ENCODE results near the gene TAS2R1. TPM values are rescaled to one million over a fixed set of nuclear protein-coding genes. Genes with fewer than 3 reads are reported as not detected.

TAS2R1 gene, protein sequence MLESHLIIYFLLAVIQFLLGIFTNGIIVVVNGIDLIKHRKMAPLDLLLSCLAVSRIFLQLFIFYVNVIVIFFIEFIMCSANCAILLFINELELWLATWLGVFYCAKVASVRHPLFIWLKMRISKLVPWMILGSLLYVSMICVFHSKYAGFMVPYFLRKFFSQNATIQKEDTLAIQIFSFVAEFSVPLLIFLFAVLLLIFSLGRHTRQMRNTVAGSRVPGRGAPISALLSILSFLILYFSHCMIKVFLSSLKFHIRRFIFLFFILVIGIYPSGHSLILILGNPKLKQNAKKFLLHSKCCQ
- 0.72 TPM for total RNA-seq (ENCODE audit: insufficient read depth, low replicate concordance)

- DNase-seq (ENCODE audit: low spot score) = no peak
Observed at GRCh38 chr5:9630251-9630650, at the start of gene TAS2R1. Gene TAS2R1 (minus strand): TSS chr5:9630351. CDS start chr5:9630032, 319 bp downstream.

DNA sequence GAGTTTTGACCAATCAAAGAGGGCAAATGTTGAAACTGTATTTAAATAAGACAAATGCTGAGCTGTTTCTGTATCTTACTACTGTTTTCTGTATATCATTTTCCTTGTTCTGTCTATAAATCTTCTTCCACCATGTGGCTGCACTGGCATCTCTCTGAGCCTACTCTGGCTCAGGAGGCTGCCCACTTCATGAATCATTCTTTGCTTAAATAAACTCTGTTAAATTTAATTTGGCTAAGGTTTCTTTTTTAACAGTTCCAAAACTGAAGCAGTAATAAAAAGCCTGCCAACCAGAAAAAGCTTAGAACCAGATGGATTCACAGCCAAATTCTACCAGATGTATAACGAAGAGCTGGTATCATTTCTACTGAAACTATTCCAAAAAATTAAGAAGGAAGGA lies 40.2 kb upstream of the TAS2R1 start:
- DNase-seq (ENCODE audit: low spot score) = no peak

DNA sequence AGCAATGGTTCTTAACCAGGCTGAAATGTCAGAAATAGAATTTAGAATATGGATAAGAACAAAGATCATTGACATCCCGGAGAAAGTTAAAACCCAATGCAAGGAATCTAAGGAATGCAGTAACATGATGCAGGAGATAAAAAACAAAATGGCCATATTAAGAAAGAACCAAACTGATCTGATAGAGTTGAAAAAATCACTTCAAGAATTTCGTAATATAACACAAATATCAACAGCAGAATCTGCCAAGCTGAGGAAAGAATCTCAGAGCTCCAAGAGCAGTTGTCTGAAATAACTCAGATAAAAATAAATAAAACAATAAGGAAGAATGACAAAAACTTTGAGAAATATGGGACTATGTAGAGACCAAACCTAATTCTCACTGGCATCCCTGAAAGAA lies 37.8 kb upstream of the TAS2R1 start:
- no peak for DNase-seq (ENCODE audit: low spot score)

- DNase-seq (ENCODE audit: low spot score) = no peak
Observed at GRCh38 chr5:9663891-9664290, 33.7 kb upstream of the TAS2R1 start.

DNA sequence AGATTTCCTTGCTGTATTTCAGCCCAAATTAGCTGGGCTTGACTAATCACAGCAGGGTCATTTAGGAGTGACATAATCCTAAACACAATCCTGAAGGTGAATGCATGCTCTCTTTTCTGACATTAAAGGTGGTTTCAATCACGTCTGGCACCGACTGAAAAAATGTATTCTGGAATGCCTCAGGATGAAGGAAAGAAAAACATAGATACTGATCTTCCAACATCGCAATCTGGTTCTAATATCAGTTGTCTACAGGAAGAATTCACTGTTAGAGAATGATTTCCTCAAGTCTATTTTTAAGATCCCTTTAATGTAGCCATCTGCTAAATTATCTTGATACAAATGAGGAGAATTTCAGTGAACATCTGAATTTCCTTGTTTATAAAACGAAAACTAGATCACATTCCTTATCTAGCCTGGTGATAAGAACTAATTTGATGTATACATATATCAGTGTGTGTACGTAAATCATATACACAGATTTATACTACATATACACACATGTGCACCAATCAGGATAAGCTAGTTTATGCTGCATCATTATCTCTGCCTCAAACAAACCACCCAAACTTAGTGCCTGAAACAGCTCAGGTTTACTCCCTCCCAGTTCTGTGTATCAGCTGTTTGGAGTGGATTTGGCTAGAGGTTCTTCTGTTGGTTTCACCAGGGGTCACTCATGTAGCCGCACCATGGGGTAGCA lies 31.3 kb upstream of the TAS2R1 start:
- DNase-seq (ENCODE audit: low spot score) = no peak

DNA sequence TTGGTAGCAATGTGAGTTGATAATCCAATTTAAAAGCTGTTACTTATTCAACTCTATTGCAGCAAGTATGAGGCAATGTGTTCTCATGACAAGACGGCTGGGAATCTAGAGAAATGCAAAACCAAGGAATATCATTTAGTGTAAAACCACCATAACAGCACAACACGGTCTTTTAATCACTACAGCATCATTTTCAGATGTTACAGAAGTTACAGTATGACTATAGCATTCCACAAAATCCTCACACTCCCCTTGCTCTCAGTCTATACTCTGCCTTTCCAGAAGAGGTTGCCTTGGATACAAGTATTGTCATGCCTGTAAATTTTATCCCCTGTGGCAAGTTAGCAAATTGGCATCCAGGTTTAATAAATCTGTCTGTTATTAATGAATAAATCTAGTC lies 28.6 kb upstream of the TAS2R1 start:
- DNase-seq (ENCODE audit: low spot score) = no peak

DNA sequence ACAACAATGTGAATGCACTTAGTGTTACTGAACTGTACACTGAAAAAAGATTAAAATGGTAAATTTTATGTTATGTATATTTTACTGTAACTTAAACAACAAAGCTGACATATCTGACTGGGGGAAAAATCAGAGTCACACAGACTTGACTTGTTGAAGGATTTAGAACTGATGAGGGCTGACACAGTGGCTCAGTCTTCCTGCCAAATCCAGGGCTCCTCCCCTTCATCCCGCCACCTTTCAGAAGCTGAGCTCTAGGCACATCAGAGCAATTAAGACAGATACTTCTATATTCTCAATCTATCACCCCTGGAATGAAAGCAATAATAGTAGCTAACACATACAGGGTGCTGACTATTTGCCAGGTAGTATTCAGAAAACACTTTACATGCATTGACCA lies 27.7 kb upstream of the TAS2R1 start:
- DNase-seq (ENCODE audit: low spot score) = no peak

GRCh38 chr5:9655641-9656040 lies 25.5 kb upstream of the TAS2R1 start:
- DNase-seq (ENCODE audit: low spot score) = no peak

DNA sequence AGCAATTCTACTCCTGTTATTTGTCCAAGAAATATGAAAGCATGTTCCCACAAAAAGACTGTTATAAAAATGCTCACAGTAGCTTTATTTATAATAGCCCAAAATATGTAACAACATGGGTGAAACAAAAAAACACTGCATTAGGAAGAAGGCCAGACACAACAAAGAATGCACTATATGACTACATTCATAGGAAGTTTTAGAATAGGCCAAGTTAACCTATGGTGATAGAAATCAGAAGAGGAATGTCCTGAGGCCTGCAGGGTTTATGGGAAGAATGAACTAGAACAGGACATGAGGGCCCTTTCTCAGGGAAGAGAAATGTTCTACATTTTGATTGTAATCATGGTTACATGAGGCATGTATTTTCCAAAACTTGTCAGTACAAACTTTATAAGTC lies 24.7 kb upstream of the TAS2R1 start:
- DNase-seq (ENCODE audit: low spot score) = peak; percentile 33

DNA sequence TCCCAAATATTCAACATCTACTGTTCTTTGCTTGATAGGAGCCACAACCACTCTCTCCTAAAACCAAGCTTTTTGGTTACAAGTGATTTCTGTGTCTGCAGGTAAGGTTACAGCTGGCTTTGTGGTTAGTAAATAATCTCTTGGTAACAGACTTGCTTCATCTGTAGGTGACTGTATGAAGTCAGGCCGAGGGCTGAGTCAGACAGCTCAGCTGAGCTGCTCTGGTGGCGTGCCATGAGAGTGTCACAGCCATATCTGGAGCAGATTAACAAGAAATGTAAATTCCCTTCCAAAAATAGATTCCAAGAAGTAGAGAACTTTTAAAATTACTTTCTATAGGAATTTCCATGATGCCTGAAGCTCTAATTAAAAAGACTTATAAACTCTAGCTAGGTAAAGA lies 23.7 kb upstream of the TAS2R1 start:
- DNase-seq (ENCODE audit: low spot score) = peak; percentile 85

GRCh38 chr5:9653061-9653460 lies 22.9 kb upstream of the TAS2R1 start:
- no peak for DNase-seq (ENCODE audit: low spot score)

- no peak for DNase-seq (ENCODE audit: low spot score)
Observed at GRCh38 chr5:9652295-9652694, 22.1 kb upstream of the TAS2R1 start.

GRCh38 chr5:9646843-9647242 lies 16.7 kb upstream of the TAS2R1 start:
- no peak for DNase-seq (ENCODE audit: low spot score)

DNA sequence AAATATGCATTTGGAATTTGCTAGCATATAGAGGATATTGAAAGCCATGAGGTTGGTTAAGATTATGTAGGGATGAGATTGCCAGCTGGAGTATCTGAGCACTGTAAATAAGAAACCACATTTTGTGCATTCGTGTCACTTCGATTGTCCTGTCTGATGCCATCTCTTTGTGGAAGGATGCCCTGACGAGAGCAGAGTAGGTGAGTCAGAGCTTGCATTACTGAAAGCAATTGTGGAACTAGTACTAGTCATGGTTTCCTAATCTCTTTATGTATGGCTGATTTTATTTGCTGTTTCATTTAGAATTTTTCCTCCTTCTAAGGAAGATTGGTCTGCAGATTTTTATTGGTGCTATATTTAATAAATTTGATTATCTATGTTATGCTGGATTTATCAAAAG lies 14.5 kb upstream of the TAS2R1 start:
- DNase-seq (ENCODE audit: low spot score) = no peak

- DNase-seq (ENCODE audit: low spot score) = no peak
Observed at GRCh38 chr5:9642621-9643020, 12.5 kb upstream of the TAS2R1 start.

DNA sequence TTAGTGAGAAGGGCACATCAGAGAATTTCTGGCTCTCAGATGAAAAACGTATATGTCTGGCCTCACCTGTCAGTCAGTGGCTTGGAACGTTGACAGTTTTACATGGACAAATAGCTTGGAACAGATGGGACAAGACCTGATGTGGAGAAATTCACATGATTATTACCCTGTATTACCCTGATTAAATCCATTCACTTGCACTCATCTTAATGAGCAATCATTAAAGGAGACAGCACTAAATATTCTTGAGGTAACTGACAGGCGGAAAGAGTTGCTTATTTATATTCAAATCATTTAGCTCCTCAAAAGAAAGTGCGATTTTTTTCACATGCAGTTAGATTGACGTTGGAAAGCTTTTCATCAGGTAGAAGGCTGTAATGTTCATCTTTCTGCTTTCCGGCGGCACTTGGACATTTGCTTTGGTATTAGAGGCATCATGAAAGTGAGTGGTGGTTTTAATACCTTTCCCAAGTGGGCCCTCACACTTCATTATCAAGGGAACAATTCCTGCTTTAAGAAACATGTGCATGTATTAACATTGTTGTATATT lies 11.7 kb upstream of the TAS2R1 start:
- DNase-seq (ENCODE audit: low spot score) = no peak

GRCh38 chr5:9632495-9632894 lies 2.3 kb upstream of the TAS2R1 start:
- DNase-seq (ENCODE audit: low spot score) = no peak

GRCh38 chr5:9627541-9627940 lies 2.6 kb downstream of the TAS2R1 start:
- DNase-seq (ENCODE audit: low spot score) = no peak

GRCh38 chr5:9626955-9627354 lies 3.2 kb downstream of the TAS2R1 start:
- no peak for DNase-seq (ENCODE audit: low spot score)

- DNase-seq (ENCODE audit: low spot score) = no peak
Observed at GRCh38 chr5:9625731-9626130, 4.4 kb downstream of the TAS2R1 start.

DNA sequence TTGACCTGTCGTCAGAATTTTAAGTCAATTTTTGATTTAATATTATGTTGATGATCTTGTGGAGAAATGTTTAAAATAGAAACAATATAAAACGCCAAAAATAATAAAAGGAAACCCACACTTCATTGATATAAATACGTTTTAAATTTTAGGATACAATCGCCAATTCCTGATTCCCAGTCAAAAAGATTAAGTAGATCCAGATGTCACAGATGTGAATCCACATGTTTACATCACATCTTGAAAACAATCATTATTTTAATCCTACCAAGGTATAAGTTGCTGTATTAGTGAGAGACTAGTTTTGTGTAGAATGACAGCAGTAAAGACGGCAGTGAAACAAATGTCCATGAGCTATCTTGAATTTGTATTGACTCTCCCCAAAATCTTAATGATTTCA lies 4.9 kb downstream of the TAS2R1 start:
- DNase-seq (ENCODE audit: low spot score) = no peak

- DNase-seq (ENCODE audit: low spot score) = peak; percentile 32
Observed at GRCh38 chr5:9624196-9624947, 5.8 kb downstream of the TAS2R1 start.
